COLO668 (cell line): ENCODE data around the gene UBE2J1.
A peak's percentile ranks its signal among the peaks of the same experiment; 100 is the strongest.
"Not testable (repeated sequence)": the region's sequence is repeated elsewhere in the genome, so short reads cannot be mapped to it uniquely, and the experiment has no call there.

ENCODE experiments used
- DNase-seq: peaks from one replicate; lab custom pipeline; 2025; ENCODE audit not compliant: unreplicated experiment; lab: John Stamatoyannopoulos, UW

The UBE2J1 gene, protein sequence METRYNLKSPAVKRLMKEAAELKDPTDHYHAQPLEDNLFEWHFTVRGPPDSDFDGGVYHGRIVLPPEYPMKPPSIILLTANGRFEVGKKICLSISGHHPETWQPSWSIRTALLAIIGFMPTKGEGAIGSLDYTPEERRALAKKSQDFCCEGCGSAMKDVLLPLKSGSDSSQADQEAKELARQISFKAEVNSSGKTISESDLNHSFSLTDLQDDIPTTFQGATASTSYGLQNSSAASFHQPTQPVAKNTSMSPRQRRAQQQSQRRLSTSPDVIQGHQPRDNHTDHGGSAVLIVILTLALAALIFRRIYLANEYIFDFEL

DNA sequence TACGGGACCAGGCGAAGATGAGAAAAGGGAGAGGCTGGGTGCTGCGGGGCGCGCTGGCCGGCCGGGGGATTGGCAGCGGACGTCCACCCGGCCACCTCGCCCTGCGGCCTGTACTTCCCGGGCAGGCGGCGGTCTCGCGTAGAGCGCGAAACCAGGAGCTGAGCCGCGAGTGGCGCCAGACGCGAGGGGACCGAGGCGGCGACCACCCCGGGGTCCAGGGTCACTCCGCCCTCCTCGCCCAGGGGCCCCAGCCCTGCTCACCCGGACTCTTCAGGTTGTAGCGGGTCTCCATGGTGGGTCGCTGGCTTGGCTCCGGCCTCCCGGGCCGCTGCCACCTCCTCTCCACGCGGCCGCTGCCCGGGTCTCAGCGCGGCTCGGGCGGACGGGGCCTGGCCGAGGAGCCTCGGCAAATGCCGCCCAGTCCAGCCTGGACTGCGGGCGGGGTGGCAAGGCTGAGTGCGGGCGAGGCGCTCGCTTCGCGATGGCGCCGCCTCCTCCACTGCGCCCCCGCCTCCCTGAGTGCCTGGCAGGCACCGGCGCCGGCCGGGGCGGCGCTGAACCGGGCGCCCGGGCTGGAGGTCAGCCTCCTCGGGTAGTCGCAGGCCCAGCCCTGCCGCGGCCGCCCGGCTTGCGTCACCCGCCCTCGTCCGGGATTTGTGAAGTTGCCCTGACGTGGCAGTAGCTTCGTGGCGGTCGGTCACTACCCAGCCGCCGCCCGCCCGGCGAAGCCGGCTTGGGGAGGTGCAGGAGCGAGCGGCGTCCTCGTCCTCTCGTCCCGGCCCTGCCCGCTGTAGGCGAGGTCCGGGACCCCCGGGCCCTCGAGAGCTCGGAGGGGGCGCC lies at the start of gene UBE2J1:
UBE2J1 (minus strand) TSS at position 445 of the 840 bp plus-strand sequence; CDS start at position 292, 153 bp downstream.
- peak; percentile 81 for DNase-seq

DNA sequence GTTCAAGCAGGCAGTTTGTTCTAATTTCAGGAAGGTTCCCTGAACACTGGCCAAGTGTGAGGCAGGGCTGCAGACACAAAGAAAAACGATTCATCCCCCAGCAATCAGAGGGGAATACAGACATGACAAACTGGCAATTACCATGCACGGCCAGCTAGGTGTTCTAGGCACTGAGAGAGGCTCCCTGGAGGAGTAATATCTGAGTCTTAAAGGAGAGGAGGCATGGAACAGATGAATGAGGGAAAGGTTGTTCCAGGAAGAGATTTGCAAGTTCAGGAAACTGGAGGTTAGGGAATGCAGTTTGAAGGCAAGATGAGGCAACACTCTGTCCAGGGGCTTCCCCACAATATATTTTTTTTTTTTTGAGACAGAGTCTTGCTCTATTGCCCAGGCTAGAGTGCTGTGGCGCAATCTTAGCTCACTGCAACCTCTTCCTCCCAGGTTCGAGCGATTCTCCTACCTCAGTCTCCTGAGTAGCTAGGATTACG lies 48.4 kb upstream of the UBE2J1 start:
- DNase-seq = no peak

GRCh38 chr6:89400050-89400449 lies 47.5 kb upstream of the UBE2J1 start:
- DNase-seq = no peak

GRCh38 chr6:89398762-89399525 lies 46.4 kb upstream of the UBE2J1 start:
- DNase-seq = peak; percentile 24

GRCh38 chr6:89397884-89398283 lies 45.4 kb upstream of the UBE2J1 start:
- DNase-seq = not testable (repeated sequence)

GRCh38 chr6:89393659-89394058 lies 41.1 kb upstream of the UBE2J1 start:
- DNase-seq = no peak

DNA sequence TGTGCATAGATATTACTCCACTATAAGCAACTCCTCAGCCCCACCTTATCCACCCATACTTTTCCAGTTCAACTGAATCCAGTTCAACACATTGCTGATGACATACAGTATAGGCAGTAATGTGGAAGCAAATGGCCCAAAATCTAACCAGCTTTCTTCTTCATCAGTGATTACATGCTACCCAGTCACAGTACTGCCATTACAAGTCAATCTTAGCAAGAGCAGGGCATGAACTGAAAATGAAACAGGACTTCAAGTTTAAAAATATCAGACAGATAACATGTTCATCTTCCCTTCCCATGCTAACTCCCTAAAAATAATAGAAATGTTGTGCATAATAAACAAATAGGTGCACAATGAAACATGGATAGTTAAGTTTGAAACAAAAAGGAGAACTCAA lies 40.3 kb upstream of the UBE2J1 start:
- no peak for DNase-seq

DNA sequence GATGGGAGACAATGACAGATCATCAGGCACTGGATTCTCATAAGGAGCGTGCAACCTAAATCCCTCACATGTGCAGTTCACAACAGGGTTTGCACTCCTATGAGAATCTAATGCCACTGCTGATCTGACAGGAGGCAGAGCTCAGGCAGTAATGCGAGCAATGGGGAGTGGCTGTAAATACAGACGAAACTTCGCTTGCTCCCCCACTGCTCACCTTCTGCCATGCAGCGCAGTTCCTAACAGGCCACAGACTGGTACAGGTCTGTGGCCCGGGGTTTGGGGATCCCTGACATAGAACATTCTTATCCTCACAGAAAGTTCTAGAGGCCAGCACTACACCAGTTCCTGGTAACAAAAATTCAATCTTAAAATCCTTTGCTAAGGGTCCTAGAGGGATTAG lies 36.3 kb upstream of the UBE2J1 start:
- DNase-seq = no peak

- DNase-seq = no peak
Measured at GRCh38 chr6:89387516-89388201, 35.1 kb upstream of the UBE2J1 start.

- no peak for DNase-seq
Measured at GRCh38 chr6:89386917-89387491, 34.5 kb upstream of the UBE2J1 start.

- peak; percentile 26 for DNase-seq
Measured at GRCh38 chr6:89385846-89386245, 33.3 kb upstream of the UBE2J1 start.

GRCh38 chr6:89385156-89385667 lies 32.7 kb upstream of the UBE2J1 start:
- DNase-seq = peak; percentile 17

DNA sequence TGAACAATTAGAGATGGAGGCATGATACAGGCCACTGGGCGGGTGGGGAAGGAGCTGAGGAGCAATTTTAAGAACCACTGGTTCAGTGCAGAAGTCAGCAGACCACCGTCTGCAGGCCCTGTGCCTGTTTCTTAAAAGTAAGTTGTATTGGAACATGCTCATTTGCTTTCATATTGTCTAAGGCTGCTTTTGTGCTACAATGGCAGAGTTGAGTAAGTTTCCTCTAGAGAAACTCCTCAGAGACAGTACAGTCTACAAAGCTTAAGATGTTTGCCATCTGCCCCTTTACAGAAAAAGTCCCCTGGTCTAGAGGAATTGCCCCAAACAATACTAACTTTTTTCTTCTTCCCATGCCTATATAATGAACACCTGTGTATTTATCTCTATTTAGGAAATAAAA lies 28.5 kb upstream of the UBE2J1 start:
- no peak for DNase-seq

DNA sequence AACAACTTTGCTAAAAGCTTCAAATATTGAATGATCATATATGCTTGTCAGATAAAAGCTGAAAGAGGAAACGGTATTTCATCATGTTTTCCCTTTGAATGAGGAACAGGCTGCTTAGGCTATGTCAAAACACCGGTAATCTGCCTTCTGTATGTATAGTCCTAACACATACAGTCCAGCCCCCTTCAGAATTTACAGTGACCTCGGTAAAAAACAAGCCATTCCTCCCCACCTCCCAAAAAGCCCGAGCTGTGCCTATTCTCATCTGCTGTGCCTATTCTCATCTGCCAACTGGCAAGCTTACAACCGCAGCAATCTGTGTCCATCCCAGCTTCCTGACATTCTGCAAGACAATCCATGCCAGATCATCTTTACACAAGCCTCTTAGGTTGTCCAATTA lies 26.8 kb upstream of the UBE2J1 start:
- no peak for DNase-seq

GRCh38 chr6:89378628-89379027 lies 26.1 kb upstream of the UBE2J1 start:
- no peak for DNase-seq

- peak; percentile 87 for DNase-seq
Measured at GRCh38 chr6:89375427-89376267, 23.1 kb upstream of the UBE2J1 start.

GRCh38 chr6:89372506-89372901 lies 20.0 kb upstream of the UBE2J1 start:
- no peak for DNase-seq

DNA sequence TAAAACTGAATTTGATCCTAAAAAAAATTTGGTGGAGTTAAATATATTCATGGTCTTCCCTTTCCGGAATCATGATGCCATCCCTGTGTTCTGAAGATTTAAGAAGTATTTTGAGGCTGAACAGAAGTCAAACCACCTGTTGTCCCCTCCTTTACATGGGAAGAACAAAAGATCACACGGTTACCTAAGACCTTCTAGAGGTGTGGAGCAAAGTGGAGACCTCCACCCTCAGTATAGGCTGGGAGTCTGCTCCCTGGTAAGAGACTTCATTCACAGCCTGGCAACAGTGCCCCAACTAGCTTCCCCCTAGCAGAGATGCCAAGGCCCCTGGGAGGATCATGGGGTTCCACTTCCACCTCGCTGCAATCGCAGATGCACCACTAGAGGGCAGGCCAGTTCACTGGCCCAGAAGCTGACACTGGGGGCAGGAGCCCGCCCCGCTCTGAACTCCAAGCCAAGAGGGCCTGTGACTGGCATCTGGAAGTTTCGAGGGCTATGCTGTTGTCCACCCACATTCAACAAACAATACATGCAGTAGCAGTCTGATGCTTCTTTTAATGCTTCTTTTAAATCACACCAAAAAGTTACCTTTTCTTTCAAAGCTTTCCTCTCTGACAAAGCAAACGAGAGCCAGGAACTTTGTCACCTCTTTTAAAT lies 19.5 kb upstream of the UBE2J1 start:
- DNase-seq = peak; percentile 62

GRCh38 chr6:89368999-89369398 lies 16.5 kb upstream of the UBE2J1 start:
- DNase-seq = no peak
